ENCODE data around the gene IWS1. TPM values are rescaled to one million over a fixed set of nuclear protein-coding genes. Genes with fewer than 3 reads are reported as not detected.

IWS1 gene
- total RNA-seq, 1 experiment from 2014 or later = 56.8 TPM

DNA sequence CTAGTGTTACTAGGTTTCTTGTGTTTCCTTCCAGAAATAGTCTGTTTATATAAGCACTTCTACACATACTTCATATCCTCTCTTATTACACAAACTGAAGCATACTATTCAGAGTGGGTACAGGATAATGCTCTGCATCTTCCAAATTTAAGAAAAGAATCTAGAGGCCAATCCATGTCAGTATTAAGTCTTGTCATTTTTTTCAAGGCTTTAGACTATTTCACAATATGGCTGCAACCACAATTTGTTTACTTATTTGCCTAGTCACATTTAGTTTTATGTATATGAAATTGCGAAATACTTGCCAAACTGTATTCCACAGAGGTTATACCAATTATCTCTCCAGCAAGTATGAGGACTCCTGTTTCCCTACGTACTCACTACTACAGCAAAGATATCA, 27.9 kb downstream of the IWS1 start:
- Mint-ChIP-seq H3K27ac (ENCODE audit: low read depth, unreplicated experiment) (peak overlapping the region; percentile 55), H3K27me3 (ENCODE audit: insufficient read depth, unreplicated experiment) (no peaks in the 10 kb centered on the region), H3K36me3 (ENCODE audit: insufficient read depth, unreplicated experiment) (peaks cover 88% of the 10 kb centered on the region), H3K4me1 (ENCODE audit: insufficient read depth, unreplicated experiment) (peaks cover 12% of the 10 kb centered on the region), H3K4me3 (ENCODE audit: unreplicated experiment) (no peak overlapping the region), H3K9me3 (ENCODE audit: unreplicated experiment) (no peaks in the 10 kb centered on the region)
- BruUV-seq (replicated peaks) = no TSS peak
- POLR2A ChIA-PET = interaction anchor here (1.3 kb wide), 1 partner anchor 12 kb away, joined by 4 read pairs; no protein-coding TSS in a partner anchor
- peak; percentile 69 for DNase-seq (ENCODE audit: unreplicated experiment)
- TF ChIP-seq, protein P1, sequence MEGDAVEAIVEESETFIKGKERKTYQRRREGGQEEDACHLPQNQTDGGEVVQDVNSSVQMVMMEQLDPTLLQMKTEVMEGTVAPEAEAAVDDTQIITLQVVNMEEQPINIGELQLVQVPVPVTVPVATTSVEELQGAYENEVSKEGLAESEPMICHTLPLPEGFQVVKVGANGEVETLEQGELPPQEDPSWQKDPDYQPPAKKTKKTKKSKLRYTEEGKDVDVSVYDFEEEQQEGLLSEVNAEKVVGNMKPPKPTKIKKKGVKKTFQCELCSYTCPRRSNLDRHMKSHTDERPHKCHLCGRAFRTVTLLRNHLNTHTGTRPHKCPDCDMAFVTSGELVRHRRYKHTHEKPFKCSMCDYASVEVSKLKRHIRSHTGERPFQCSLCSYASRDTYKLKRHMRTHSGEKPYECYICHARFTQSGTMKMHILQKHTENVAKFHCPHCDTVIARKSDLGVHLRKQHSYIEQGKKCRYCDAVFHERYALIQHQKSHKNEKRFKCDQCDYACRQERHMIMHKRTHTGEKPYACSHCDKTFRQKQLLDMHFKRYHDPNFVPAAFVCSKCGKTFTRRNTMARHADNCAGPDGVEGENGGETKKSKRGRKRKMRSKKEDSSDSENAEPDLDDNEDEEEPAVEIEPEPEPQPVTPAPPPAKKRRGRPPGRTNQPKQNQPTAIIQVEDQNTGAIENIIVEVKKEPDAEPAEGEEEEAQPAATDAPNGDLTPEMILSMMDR (IDR thresholded peaks at IDR 0.05; ENCODE audit: unreplicated experiment) = no peak
- intact Hi-C loops (cut with micrococcal nuclease) = no loop called here
- CTCF ChIA-PET = no interaction called here

DNA sequence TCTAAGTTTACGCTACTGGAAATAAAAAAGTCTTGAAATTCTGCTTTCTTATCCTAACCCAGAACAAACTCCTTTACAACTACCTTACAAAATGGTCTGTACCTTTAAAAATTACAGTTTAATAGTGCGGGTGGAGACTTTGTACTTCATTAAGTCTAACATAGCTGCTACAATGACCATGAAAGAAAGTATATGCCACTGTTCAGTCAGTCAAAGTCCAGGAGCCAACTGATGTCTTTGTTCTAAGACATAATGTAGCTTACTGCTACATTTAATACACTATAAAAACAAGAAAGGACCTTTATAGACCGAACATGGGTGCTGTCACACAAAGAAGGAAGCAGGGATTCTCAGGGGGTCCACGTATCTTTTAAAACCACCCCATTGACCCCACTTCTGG, 36.0 kb downstream of the IWS1 start:
- POLR2A ChIA-PET = no interaction called here

DNA sequence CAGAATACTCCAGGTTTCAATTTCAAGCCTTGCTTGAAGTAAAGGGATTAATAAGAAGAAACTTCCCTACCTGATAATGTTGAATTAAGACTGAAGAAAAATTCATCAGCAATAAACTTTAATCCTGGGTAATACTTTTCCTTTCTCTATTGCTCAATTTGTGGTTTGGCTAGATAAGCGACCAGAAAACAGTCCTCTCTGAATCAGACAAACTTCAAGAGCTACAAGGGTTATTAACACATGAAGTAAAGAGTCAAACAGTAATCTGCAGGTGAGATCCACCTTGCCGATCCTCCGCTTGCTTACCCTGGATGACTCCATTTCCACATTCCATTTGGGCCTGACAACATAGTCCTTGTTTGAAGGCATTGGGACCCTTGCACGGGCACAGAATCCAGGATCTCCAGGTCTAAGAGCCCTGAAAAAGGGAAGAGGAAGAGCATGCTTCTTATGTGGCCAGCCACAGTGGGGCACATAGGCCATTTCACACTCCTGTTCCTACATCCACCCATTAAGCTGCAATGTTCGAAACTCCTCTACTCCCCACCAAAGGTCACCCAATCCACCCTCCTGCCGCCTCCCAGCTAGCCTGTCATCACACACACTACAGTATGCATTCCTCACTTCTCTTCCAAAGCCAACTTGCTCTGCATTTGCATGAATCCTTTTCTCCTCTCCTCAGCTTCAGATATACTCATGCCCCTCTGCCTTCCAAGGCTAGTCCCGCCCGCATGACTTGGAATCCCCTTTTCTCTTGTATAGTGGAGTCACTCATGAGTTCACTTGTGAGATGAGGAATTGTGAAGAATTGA, 39.8 kb downstream of the IWS1 start:
- Mint-ChIP-seq H3K4me1 (ENCODE audit: insufficient read depth, unreplicated experiment) (peaks cover 7% of the 10 kb centered on the region), H3K27me3 (ENCODE audit: insufficient read depth, unreplicated experiment) (no peaks in the 10 kb centered on the region), H3K36me3 (ENCODE audit: insufficient read depth, unreplicated experiment) (peaks cover 82% of the 10 kb centered on the region), H3K9me3 (ENCODE audit: unreplicated experiment) (no peaks in the 10 kb centered on the region), H3K4me3 (ENCODE audit: unreplicated experiment) (no peak overlapping the region), H3K27ac (ENCODE audit: low read depth, unreplicated experiment) (peak overlapping the region; percentile 69)
- no TSS peak for BruUV-seq (replicated peaks)
- TF ChIP-seq, protein P1 (IDR thresholded peaks at IDR 0.05; ENCODE audit: unreplicated experiment) = no peak
- intact Hi-C loops (cut with micrococcal nuclease) = no loop called here
- ChIA-PET POLR2A (interaction anchor here (0.7 to 1.0 kb wide), 2 partner anchors 13 to 29 kb away, joined by 4 read pairs; no protein-coding TSS in a partner anchor), CTCF (interaction anchor here (0.6 kb wide), 1 partner anchor 40 kb away, joined by 3 read pairs; no protein-coding TSS in a partner anchor)
- DNase-seq (ENCODE audit: unreplicated experiment) = no peak

More for the DNA sequence above, 36.0 kb downstream of the IWS1 start:
- peaks cover 90% of the 10 kb centered on the region for H3K36me3 Mint-ChIP-seq (ENCODE audit: insufficient read depth, unreplicated experiment)
- H3K27ac Mint-ChIP-seq (ENCODE audit: low read depth, unreplicated experiment) = no peak overlapping the region
- H3K9me3 Mint-ChIP-seq (ENCODE audit: unreplicated experiment) = no peaks in the 10 kb centered on the region
- CTCF ChIA-PET = interaction anchor here (0.7 to 6.0 kb wide), 3 partner anchors 11 to 160 kb away, joined by 3 to 40 read pairs (median 3); no protein-coding TSS in a partner anchor
- no peaks in the 10 kb centered on the region for H3K27me3 Mint-ChIP-seq (ENCODE audit: insufficient read depth, unreplicated experiment)
- H3K4me3 Mint-ChIP-seq (ENCODE audit: unreplicated experiment) = no peak overlapping the region
- no TSS peak for BruUV-seq (replicated peaks)
- DNase-seq (ENCODE audit: unreplicated experiment) = no peak
- TF ChIP-seq, protein P1 (IDR thresholded peaks at IDR 0.05; ENCODE audit: unreplicated experiment) = no peak
- peaks cover 7% of the 10 kb centered on the region for H3K4me1 Mint-ChIP-seq (ENCODE audit: insufficient read depth, unreplicated experiment)
- intact Hi-C loops (cut with micrococcal nuclease) = no loop called here

DNA sequence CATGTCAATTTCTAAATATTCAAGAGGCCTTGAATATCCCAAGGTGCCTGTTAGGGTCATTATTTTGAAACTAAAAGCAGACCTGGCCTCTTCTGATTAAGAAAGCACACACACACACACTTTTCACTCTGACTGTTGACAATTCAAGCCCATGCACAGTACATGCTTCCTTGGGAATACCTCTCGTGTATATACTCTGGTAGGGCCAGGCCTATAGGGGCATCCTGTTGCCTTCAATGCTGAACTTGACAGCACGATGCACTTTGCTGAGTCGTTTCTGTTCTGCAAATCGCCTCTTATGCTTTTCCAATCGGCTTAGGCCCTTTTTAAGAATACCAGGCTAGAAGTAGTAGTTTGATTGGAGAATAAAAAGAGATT, 40.6 kb downstream of the IWS1 start:
- intact Hi-C loops (cut with micrococcal nuclease) = no loop called here
- H3K9me3 Mint-ChIP-seq (ENCODE audit: unreplicated experiment) = no peaks in the 10 kb centered on the region
- BruUV-seq (replicated peaks) = no TSS peak
- peak overlapping the region; percentile 69 for H3K27ac Mint-ChIP-seq (ENCODE audit: low read depth, unreplicated experiment)
- peaks cover 7% of the 10 kb centered on the region for H3K4me1 Mint-ChIP-seq (ENCODE audit: insufficient read depth, unreplicated experiment)
- ChIA-PET CTCF (interaction anchor here (0.8 kb wide), 1 partner anchor 12 kb away, joined by 4 read pairs; no protein-coding TSS in a partner anchor), POLR2A (interaction anchor here (1.0 kb wide), 1 partner anchor 13 kb away, joined by 4 read pairs; no protein-coding TSS in a partner anchor)
- H3K4me3 Mint-ChIP-seq (ENCODE audit: unreplicated experiment) = no peak overlapping the region
- H3K27me3 Mint-ChIP-seq (ENCODE audit: insufficient read depth, unreplicated experiment) = no peaks in the 10 kb centered on the region
- peaks cover 82% of the 10 kb centered on the region for H3K36me3 Mint-ChIP-seq (ENCODE audit: insufficient read depth, unreplicated experiment)
- TF ChIP-seq, protein P1 (IDR thresholded peaks at IDR 0.05; ENCODE audit: unreplicated experiment) = no peak
- no peak for DNase-seq (ENCODE audit: unreplicated experiment)

Data from MCF 10A (cell line).